ENCODE results near the gene NTRK3.

Gene NTRK3

DNA sequence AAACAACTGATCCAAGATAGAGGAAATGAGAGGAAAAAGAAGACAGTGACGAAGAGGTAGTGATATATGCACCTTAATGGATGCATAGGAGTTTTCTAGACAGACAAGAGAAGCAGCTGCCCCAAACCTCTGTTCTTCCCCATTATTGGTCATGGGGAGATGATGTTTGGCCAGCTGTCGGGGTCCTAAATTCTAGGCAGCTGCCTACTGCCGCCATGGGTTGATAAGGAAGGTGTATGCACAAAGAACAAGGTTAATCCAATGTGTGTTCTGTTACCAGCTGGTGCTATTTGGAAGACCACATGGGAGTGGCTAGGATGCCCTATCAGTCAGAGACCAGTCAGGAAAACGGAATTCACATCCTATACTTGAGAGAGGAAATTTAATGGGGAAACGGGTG lies 47.4 kb downstream of the NTRK3 start:
- Histone ChIP-seq H3K27me3 (ENCODE audit: control insufficient read depth in 2 of 2, insufficient read depth in 2 of 2, low read length in 2 of 2) (no peaks in the 10 kb centered on the region), H3K27ac (ENCODE audit: low read depth in 2 of 2, low read length in 2 of 2) (no peak overlapping the region), H3K4me3 (ENCODE audit: low read length in 2 of 2) (no peak overlapping the region), H3K9ac (ENCODE audit: low read depth in 1 of 2, low read length in 2 of 2) (no peak overlapping the region), H3K36me3 (ENCODE audit: control insufficient read depth in 2 of 2, insufficient read depth in 2 of 2, low read length in 2 of 2) (no peaks in the 10 kb centered on the region), H3K4me1 (ENCODE audit: control insufficient read depth in 2 of 2, insufficient read depth in 2 of 2, low read length in 2 of 2) (no peaks in the 10 kb centered on the region), H3K9me3 (ENCODE audit: control insufficient read depth in 2 of 2, low read length in 2 of 2) (no peaks in the 10 kb centered on the region)

DNA sequence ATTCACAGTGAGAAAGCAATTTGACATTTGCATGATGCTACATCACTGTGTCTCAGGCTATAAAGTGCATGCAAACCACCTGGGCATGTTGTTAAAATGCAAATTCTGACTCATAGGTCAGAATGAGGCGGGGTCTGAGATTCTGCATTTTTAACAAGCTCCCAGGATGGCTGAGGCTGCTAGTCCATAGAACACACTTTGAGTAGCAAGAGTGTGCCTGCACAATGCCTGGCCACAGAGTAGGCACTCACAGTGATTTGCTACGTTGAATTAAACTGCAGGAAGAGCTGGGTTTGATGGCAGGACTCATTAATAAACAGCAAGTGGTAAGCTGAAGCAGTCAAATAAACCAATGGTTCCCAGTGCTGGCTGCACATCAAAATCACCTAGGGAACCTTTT lies 48.1 kb downstream of the NTRK3 start:
- Histone ChIP-seq H3K4me1 (ENCODE audit: control insufficient read depth in 2 of 2, insufficient read depth in 2 of 2, low read length in 2 of 2) (no peaks in the 10 kb centered on the region), H3K4me3 (ENCODE audit: low read length in 2 of 2) (no peak overlapping the region), H3K9me3 (ENCODE audit: control insufficient read depth in 2 of 2, low read length in 2 of 2) (no peaks in the 10 kb centered on the region), H3K36me3 (ENCODE audit: control insufficient read depth in 2 of 2, insufficient read depth in 2 of 2, low read length in 2 of 2) (no peaks in the 10 kb centered on the region), H3K9ac (ENCODE audit: low read depth in 1 of 2, low read length in 2 of 2) (no peak overlapping the region), H3K27ac (ENCODE audit: low read depth in 2 of 2, low read length in 2 of 2) (no peak overlapping the region), H3K27me3 (ENCODE audit: control insufficient read depth in 2 of 2, insufficient read depth in 2 of 2, low read length in 2 of 2) (no peaks in the 10 kb centered on the region)

DNA sequence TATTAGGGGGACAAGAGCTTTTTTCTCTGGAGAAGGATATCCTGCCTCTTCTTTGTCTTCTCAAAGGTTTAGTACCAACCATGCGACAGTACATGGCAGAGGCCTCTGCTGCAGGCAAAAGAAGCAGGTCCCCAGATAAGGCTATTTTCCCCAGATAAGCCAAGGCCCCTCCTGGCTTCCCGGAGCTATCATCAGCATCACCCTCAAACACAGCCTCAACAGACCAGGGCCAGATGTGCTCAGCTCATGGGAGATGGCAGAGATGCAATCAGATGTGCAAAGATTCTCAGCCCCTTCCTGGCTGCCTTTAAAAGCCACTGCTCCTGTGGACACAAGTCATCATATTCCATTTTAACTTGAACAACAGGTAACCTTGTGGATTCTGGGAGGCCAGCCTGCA lies 49.0 kb downstream of the NTRK3 start:
- Histone ChIP-seq H3K27me3 (ENCODE audit: control insufficient read depth in 2 of 2, insufficient read depth in 2 of 2, low read length in 2 of 2) (no peaks in the 10 kb centered on the region), H3K4me1 (ENCODE audit: control insufficient read depth in 2 of 2, insufficient read depth in 2 of 2, low read length in 2 of 2) (no peaks in the 10 kb centered on the region), H3K9me3 (ENCODE audit: control insufficient read depth in 2 of 2, low read length in 2 of 2) (no peaks in the 10 kb centered on the region), H3K36me3 (ENCODE audit: control insufficient read depth in 2 of 2, insufficient read depth in 2 of 2, low read length in 2 of 2) (no peaks in the 10 kb centered on the region), H3K27ac (ENCODE audit: low read depth in 2 of 2, low read length in 2 of 2) (no peak overlapping the region), H3K9ac (ENCODE audit: low read depth in 1 of 2, low read length in 2 of 2) (no peak overlapping the region), H3K4me3 (ENCODE audit: low read length in 2 of 2) (no peak overlapping the region)

DNA sequence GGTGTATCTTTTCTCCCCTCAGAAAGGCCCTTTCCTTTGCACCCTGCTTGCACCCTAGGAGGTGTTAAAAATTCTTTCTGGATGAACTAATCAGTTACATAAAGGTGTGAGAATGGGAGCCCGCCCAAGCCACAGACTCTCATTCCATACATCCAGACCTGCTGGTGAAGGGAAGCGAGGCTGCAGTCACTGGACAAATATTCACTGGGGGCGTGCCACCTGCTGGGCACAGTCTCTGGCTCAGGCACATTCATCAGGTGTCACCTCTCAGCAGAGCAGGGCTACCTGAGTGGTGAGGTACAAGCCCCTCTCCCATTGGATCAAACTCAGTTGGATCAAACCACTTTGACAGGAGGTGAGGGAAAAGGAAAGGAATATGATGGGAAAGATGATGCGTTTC lies 52.0 kb downstream of the NTRK3 start:
- no peaks in the 10 kb centered on the region for H3K4me1 ChIP-seq (ENCODE audit: control insufficient read depth in 2 of 2, insufficient read depth in 2 of 2, low read length in 2 of 2)
- H3K9ac ChIP-seq (ENCODE audit: low read depth in 1 of 2, low read length in 2 of 2), result no peak overlapping the region
- no peak overlapping the region for H3K27ac ChIP-seq (ENCODE audit: low read depth in 2 of 2, low read length in 2 of 2)
- H3K4me3 ChIP-seq (ENCODE audit: low read length in 2 of 2), result no peak overlapping the region
- no peaks in the 10 kb centered on the region for H3K9me3 ChIP-seq (ENCODE audit: control insufficient read depth in 2 of 2, low read length in 2 of 2)
- H3K27me3 ChIP-seq (ENCODE audit: control insufficient read depth in 2 of 2, insufficient read depth in 2 of 2, low read length in 2 of 2), result no peaks in the 10 kb centered on the region
- no peaks in the 10 kb centered on the region for H3K36me3 ChIP-seq (ENCODE audit: control insufficient read depth in 2 of 2, insufficient read depth in 2 of 2, low read length in 2 of 2)

DNA sequence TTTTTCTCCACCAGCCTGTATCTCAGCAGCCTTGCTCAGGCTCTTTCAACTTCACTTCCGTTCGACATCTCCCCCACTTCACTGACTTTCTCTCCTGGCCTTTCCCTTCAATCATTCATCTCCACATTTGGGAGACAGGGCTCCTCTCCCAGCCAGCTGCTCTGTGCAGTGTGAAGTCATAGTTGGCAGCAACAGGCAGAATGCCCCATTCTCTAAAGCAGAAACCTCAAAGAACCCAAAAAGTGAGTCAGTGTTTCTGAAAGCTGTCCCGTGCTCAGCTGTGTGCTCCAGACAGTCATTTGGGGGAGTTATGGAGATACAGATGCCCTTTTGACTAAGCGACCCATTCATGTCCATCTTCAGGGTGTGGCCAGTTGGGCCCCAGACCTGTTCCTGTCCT lies 54.3 kb downstream of the NTRK3 start:
- Histone ChIP-seq H3K4me1 (ENCODE audit: control insufficient read depth in 2 of 2, insufficient read depth in 2 of 2, low read length in 2 of 2) (no peaks in the 10 kb centered on the region), H3K9ac (ENCODE audit: low read depth in 1 of 2, low read length in 2 of 2) (no peak overlapping the region), H3K9me3 (ENCODE audit: control insufficient read depth in 2 of 2, low read length in 2 of 2) (no peaks in the 10 kb centered on the region), H3K4me3 (ENCODE audit: low read length in 2 of 2) (no peak overlapping the region), H3K36me3 (ENCODE audit: control insufficient read depth in 2 of 2, insufficient read depth in 2 of 2, low read length in 2 of 2) (no peaks in the 10 kb centered on the region), H3K27me3 (ENCODE audit: control insufficient read depth in 2 of 2, insufficient read depth in 2 of 2, low read length in 2 of 2) (no peaks in the 10 kb centered on the region), H3K27ac (ENCODE audit: low read depth in 2 of 2, low read length in 2 of 2) (no peak overlapping the region)

DNA sequence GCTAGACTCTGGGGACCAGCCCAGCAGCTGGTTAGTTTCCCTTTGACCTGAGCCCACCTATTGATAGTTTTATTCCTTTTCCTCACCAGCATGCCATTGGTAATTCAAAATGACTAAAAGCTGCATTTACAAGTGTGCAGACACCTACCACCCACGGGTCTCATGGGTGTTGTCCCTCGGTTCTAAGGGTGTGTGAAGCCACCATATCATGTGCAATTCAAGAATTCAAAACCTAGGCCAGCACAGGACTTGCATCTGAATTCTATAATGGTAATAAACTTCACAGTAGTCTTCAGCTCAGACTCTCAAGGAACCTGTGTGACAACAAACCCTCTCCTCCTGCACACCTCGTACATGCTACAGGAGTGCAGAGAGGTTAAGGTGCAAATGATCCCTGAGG lies 55.3 kb downstream of the NTRK3 start:
- Histone ChIP-seq H3K9me3 (ENCODE audit: control insufficient read depth in 2 of 2, low read length in 2 of 2) (no peaks in the 10 kb centered on the region), H3K4me1 (ENCODE audit: control insufficient read depth in 2 of 2, insufficient read depth in 2 of 2, low read length in 2 of 2) (no peaks in the 10 kb centered on the region), H3K36me3 (ENCODE audit: control insufficient read depth in 2 of 2, insufficient read depth in 2 of 2, low read length in 2 of 2) (no peaks in the 10 kb centered on the region), H3K9ac (ENCODE audit: low read depth in 1 of 2, low read length in 2 of 2) (no peak overlapping the region), H3K27me3 (ENCODE audit: control insufficient read depth in 2 of 2, insufficient read depth in 2 of 2, low read length in 2 of 2) (no peaks in the 10 kb centered on the region), H3K27ac (ENCODE audit: low read depth in 2 of 2, low read length in 2 of 2) (no peak overlapping the region), H3K4me3 (ENCODE audit: low read length in 2 of 2) (no peak overlapping the region)

DNA sequence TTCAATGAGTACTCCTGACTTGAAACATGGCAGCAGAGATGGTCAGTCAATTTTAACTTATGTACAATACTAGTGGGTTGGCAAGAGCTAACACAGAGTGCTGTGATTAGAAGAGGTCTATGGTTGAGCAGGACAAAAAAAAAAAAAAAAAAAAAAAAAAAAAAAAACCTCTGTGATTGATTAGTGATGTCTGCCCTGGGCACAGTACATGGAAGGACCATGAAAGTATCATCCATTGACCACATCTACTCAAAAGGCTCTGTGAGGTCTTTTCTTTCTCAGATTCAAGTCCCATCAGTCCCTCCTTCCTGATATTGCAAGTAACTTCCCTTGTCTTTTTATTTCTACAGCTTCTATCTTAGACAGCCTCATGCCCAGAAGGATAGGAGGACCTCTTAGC lies 59.6 kb downstream of the NTRK3 start:
- H3K4me1 ChIP-seq (ENCODE audit: control insufficient read depth in 2 of 2, insufficient read depth in 2 of 2, low read length in 2 of 2), result no peaks in the 10 kb centered on the region
- H3K9me3 ChIP-seq (ENCODE audit: control insufficient read depth in 2 of 2, low read length in 2 of 2), result no peaks in the 10 kb centered on the region
- H3K9ac ChIP-seq (ENCODE audit: low read depth in 1 of 2, low read length in 2 of 2), result no peak overlapping the region
- H3K4me3 ChIP-seq (ENCODE audit: low read length in 2 of 2), result no peak overlapping the region
- no peaks in the 10 kb centered on the region for H3K27me3 ChIP-seq (ENCODE audit: control insufficient read depth in 2 of 2, insufficient read depth in 2 of 2, low read length in 2 of 2)
- no peak overlapping the region for H3K27ac ChIP-seq (ENCODE audit: low read depth in 2 of 2, low read length in 2 of 2)
- no peaks in the 10 kb centered on the region for H3K36me3 ChIP-seq (ENCODE audit: control insufficient read depth in 2 of 2, insufficient read depth in 2 of 2, low read length in 2 of 2)

DNA sequence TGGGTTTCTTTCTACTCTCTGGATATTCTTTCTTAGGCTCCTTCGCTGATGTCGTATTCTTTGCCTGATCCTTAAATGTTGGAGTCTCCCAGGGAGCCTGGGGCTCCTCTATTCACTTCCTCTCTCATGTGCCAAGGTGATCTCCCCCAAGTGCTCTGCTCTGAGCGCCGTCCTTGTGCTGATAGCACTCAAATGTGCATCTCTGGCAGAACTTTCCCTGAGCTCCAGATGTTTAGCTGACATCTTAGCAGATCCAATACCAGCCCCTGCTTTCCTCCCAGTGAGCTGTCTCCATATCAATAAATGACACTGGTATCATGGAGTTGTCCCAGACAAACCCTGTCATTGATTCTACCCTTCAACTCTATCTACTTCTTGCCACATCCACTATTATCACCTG lies 62.4 kb downstream of the NTRK3 start:
- Histone ChIP-seq H3K4me3 (ENCODE audit: low read length in 2 of 2) (no peak overlapping the region), H3K4me1 (ENCODE audit: control insufficient read depth in 2 of 2, insufficient read depth in 2 of 2, low read length in 2 of 2) (no peaks in the 10 kb centered on the region), H3K9me3 (ENCODE audit: control insufficient read depth in 2 of 2, low read length in 2 of 2) (no peaks in the 10 kb centered on the region), H3K27me3 (ENCODE audit: control insufficient read depth in 2 of 2, insufficient read depth in 2 of 2, low read length in 2 of 2) (no peaks in the 10 kb centered on the region), H3K27ac (ENCODE audit: low read depth in 2 of 2, low read length in 2 of 2) (no peak overlapping the region), H3K9ac (ENCODE audit: low read depth in 1 of 2, low read length in 2 of 2) (no peak overlapping the region), H3K36me3 (ENCODE audit: control insufficient read depth in 2 of 2, insufficient read depth in 2 of 2, low read length in 2 of 2) (no peaks in the 10 kb centered on the region)

DNA sequence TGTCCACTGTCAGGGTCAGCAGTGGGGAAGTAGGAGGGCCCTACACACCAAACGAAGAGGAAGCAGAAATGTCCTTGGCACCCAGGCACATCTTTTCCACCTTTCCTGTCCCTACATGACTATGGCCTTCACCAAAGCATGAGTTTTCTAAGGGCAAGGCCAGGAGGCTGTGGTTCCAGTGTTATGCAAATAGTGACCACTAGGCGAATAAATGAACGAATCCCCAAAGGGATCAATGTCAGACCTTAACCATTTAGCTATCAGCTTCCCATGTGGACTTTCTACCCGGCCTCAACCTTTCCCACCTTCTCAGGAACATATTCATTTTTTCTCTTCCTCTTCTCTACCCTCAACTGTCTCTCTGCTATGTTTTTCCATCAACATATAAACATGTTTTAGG lies 63.1 kb downstream of the NTRK3 start:
- no peaks in the 10 kb centered on the region for H3K4me1 ChIP-seq (ENCODE audit: control insufficient read depth in 2 of 2, insufficient read depth in 2 of 2, low read length in 2 of 2)
- H3K4me3 ChIP-seq (ENCODE audit: low read length in 2 of 2), result no peak overlapping the region
- no peak overlapping the region for H3K27ac ChIP-seq (ENCODE audit: low read depth in 2 of 2, low read length in 2 of 2)
- no peak overlapping the region for H3K9ac ChIP-seq (ENCODE audit: low read depth in 1 of 2, low read length in 2 of 2)
- no peaks in the 10 kb centered on the region for H3K36me3 ChIP-seq (ENCODE audit: control insufficient read depth in 2 of 2, insufficient read depth in 2 of 2, low read length in 2 of 2)
- H3K27me3 ChIP-seq (ENCODE audit: control insufficient read depth in 2 of 2, insufficient read depth in 2 of 2, low read length in 2 of 2), result no peaks in the 10 kb centered on the region
- H3K9me3 ChIP-seq (ENCODE audit: control insufficient read depth in 2 of 2, low read length in 2 of 2), result no peaks in the 10 kb centered on the region

DNA sequence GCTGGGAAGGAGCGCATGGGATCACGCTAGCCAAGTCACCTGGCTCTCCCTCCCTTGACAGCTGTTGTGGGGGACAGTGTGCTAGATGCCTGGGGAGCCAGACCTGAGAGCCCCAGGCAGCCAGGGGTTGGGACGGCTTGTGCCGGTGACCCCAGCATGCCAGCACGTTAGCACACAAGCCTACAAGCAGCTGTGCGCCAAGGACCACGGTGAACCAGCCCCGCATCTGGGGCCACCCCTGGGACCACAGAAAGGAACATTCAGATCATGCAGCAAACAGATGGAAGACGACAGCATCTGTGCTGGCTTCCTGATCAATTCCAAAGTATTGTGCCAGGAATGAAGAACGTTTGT lies 64.8 kb downstream of the NTRK3 start:
- no peaks in the 10 kb centered on the region for H3K36me3 ChIP-seq (ENCODE audit: control insufficient read depth in 2 of 2, insufficient read depth in 2 of 2, low read length in 2 of 2)
- no peak overlapping the region for H3K9ac ChIP-seq (ENCODE audit: low read depth in 1 of 2, low read length in 2 of 2)
- no peaks in the 10 kb centered on the region for H3K27me3 ChIP-seq (ENCODE audit: control insufficient read depth in 2 of 2, insufficient read depth in 2 of 2, low read length in 2 of 2)
- H3K4me3 ChIP-seq (ENCODE audit: low read length in 2 of 2), result no peak overlapping the region
- H3K27ac ChIP-seq (ENCODE audit: low read depth in 2 of 2, low read length in 2 of 2), result no peak overlapping the region
- no peaks in the 10 kb centered on the region for H3K9me3 ChIP-seq (ENCODE audit: control insufficient read depth in 2 of 2, low read length in 2 of 2)
- H3K4me1 ChIP-seq (ENCODE audit: control insufficient read depth in 2 of 2, insufficient read depth in 2 of 2, low read length in 2 of 2), result no peaks in the 10 kb centered on the region

DNA sequence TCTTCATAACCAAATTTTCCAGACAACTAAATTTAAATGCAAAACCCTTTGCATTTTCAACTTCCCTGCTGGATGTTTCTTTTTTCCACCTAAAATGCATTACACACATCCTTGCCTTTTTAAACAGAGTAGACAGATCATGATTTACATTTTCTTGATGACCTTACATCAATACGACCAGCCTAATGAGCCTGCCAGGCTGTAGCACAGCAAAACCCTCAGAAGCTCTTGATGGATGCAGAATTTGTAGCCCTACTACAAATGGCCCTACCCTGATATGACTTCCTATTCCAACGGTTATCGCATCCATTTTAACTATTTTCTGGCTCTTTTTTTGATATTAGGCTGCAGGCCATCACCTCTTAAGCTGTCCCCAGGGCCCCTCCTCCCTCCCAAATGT lies 66.3 kb downstream of the NTRK3 start:
- H3K27me3 ChIP-seq (ENCODE audit: control insufficient read depth in 2 of 2, insufficient read depth in 2 of 2, low read length in 2 of 2), result no peaks in the 10 kb centered on the region
- no peak overlapping the region for H3K4me3 ChIP-seq (ENCODE audit: low read length in 2 of 2)
- no peaks in the 10 kb centered on the region for H3K4me1 ChIP-seq (ENCODE audit: control insufficient read depth in 2 of 2, insufficient read depth in 2 of 2, low read length in 2 of 2)
- no peaks in the 10 kb centered on the region for H3K9me3 ChIP-seq (ENCODE audit: control insufficient read depth in 2 of 2, low read length in 2 of 2)
- H3K36me3 ChIP-seq (ENCODE audit: control insufficient read depth in 2 of 2, insufficient read depth in 2 of 2, low read length in 2 of 2), result no peaks in the 10 kb centered on the region
- H3K27ac ChIP-seq (ENCODE audit: low read depth in 2 of 2, low read length in 2 of 2), result no peak overlapping the region
- no peak overlapping the region for H3K9ac ChIP-seq (ENCODE audit: low read depth in 1 of 2, low read length in 2 of 2)

Data from mucosa of rectum (tissue), 2 donors.